Glutamatergic neuron (in vitro differentiated cells): ENCODE measurements around the gene PITHD1. TPM values are rescaled to one million over a fixed set of nuclear protein-coding genes. Genes with fewer than 3 reads are reported as not detected.
A peak's percentile ranks its signal among the peaks of the same experiment; 100 is the strongest.
"Not testable (repeated sequence)": the region's sequence is repeated elsewhere in the genome, so short reads cannot be mapped to it uniquely, and the experiment has no call there.

ENCODE experiments used
- DNase-seq: peaks from one replicate; pipeline ENCODE4 v3.0.0; 2022
- H3K27ac Mint-ChIP-seq: one replicate; pipeline ENCODE4 v1.8.0; 2020; ENCODE audit warnings: mild to moderate bottlenecking, mixed read lengths, inconsistent platforms; ENCODE audit not compliant: unreplicated experiment
- H3K27me3 Mint-ChIP-seq: one replicate; pipeline ENCODE4 v1.8.0; 2020; ENCODE audit warnings: mild to moderate bottlenecking, moderate library complexity, mixed read lengths, inconsistent platforms; ENCODE audit not compliant: unreplicated experiment
- H3K36me3 Mint-ChIP-seq: one replicate; pipeline ENCODE4 v1.8.0; 2020; ENCODE audit warnings: mild to moderate bottlenecking, mixed read lengths, inconsistent platforms; ENCODE audit not compliant: unreplicated experiment
- H3K4me1 Mint-ChIP-seq: one replicate; pipeline ENCODE4 v1.8.0; 2020; ENCODE audit warnings: mild to moderate bottlenecking, low read depth, mixed read lengths, inconsistent platforms; ENCODE audit not compliant: unreplicated experiment
- H3K4me3 Mint-ChIP-seq: one replicate; pipeline ENCODE4 v1.8.0; 2020; ENCODE audit warnings: mild to moderate bottlenecking, mixed read lengths, inconsistent platforms; ENCODE audit not compliant: unreplicated experiment
- H3K9me3 Mint-ChIP-seq: one replicate; pipeline ENCODE4 v1.8.0; 2020; ENCODE audit warnings: mild to moderate bottlenecking, moderate library complexity, mixed read lengths, inconsistent platforms; ENCODE audit not compliant: unreplicated experiment
- total RNA-seq: library from RNA; stranded (reverse); fragmentation: NEBNext Ultra II Directional; extraction: Animal tissue kit (Norgen Biotek cat#: 25700); gene quantifications from one replicate; pipeline ENCODE4 v1.2.1, GENCODE V29; 2021; ENCODE audit not compliant: unreplicated experiment
- TF ChIP-seq, protein P1 (sequence below): fragments of 200-600 bp; sonication (generic); IDR thresholded peaks from one replicate; pipeline ENCODE4 v1.5.0; 2021; ENCODE audit not compliant: partially characterized antibody, unreplicated experiment

PITHD1 gene
- total RNA-seq, 1 donor from 2014 or later: 35.0 TPM

DNA sequence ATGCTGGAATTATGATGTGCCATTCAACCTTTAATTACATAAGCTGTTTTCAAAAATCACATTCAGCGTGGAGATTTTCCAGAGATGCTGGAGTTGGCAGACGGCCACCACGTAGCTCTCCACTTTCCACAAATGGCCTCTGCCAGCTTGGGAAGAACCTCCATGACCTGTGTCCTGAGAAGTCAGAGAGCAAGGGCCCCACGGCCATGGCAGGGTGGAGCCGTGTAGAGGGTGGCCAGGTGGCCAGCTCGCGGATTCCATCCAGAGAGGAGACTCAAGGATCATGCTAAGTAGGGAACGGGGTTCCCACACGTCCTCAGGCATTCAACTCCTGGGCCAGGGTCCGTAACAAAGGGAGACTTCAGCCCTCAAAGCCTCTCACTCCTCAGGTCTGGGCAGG is 23.7 kb downstream of the PITHD1 start:
- TF ChIP-seq, protein P1, sequence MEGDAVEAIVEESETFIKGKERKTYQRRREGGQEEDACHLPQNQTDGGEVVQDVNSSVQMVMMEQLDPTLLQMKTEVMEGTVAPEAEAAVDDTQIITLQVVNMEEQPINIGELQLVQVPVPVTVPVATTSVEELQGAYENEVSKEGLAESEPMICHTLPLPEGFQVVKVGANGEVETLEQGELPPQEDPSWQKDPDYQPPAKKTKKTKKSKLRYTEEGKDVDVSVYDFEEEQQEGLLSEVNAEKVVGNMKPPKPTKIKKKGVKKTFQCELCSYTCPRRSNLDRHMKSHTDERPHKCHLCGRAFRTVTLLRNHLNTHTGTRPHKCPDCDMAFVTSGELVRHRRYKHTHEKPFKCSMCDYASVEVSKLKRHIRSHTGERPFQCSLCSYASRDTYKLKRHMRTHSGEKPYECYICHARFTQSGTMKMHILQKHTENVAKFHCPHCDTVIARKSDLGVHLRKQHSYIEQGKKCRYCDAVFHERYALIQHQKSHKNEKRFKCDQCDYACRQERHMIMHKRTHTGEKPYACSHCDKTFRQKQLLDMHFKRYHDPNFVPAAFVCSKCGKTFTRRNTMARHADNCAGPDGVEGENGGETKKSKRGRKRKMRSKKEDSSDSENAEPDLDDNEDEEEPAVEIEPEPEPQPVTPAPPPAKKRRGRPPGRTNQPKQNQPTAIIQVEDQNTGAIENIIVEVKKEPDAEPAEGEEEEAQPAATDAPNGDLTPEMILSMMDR: no peak
- Mint-ChIP-seq H3K9me3 (peaks cover 5% of the 10 kb centered on the region), H3K27ac (no peak overlapping the region), H3K36me3 (no peaks in the 10 kb centered on the region), H3K27me3 (peaks cover 2% of the 10 kb centered on the region), H3K4me3 (peak overlapping the region; percentile 46), H3K4me1 (peaks cover 2% of the 10 kb centered on the region)
- DNase-seq: no peak

DNA sequence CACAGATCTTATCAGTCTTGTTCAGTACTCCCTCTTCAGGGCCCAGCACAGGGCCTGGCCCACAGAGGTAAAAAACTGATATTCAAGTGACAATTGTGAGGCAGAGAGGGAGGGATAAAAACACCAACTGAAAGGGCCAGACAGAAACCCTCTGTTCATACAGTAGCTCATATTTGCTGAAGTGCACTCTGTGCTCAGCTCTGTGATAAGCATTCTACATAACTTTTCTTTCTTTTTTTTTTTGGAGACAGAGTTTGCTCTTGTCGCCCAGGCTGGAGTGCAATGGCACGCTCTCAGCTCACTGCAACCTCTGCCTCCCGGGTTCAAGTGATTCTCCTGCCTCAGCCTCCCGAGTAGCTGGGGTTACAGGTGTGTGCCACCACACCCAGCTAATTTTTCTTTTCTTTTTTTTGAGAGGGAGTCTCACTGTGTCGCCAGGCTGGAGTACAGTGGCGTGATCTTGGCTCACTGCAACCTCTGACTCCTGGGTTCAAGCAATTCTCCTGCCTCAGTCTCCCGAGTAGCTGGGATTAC is 24.7 kb downstream of the PITHD1 start:
- not testable (repeated sequence) for H3K27me3 Mint-ChIP-seq, H3K36me3 Mint-ChIP-seq, H3K27ac Mint-ChIP-seq, H3K4me1 Mint-ChIP-seq, H3K4me3 Mint-ChIP-seq, DNase-seq, H3K9me3 Mint-ChIP-seq

DNA sequence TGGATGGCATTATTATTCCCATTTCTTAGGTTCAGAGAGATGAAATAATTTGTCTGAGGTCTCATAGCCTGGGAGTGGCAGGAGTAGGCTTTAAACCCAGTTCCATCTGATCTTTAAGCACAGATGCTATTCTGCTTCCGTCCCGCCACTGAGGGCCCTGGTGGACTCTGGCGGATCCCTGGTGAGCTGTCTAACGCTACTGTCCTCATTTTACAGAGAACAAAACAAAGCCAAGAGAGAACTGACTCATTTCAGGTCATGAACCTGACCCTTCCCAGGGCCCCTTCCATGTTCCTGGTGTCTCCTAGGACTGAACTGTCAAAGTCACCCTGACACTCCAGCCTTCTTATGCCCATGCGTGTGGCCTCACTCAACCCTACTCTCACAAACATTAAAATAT is 25.5 kb downstream of the PITHD1 start:
- Mint-ChIP-seq H3K27ac (no peak overlapping the region), H3K4me1 (peaks cover 2% of the 10 kb centered on the region), H3K9me3 (peaks cover 5% of the 10 kb centered on the region), H3K4me3 (no peak overlapping the region), H3K36me3 (no peaks in the 10 kb centered on the region), H3K27me3 (peaks cover 2% of the 10 kb centered on the region)
- TF ChIP-seq, protein P1: no peak
- DNase-seq: no peak

DNA sequence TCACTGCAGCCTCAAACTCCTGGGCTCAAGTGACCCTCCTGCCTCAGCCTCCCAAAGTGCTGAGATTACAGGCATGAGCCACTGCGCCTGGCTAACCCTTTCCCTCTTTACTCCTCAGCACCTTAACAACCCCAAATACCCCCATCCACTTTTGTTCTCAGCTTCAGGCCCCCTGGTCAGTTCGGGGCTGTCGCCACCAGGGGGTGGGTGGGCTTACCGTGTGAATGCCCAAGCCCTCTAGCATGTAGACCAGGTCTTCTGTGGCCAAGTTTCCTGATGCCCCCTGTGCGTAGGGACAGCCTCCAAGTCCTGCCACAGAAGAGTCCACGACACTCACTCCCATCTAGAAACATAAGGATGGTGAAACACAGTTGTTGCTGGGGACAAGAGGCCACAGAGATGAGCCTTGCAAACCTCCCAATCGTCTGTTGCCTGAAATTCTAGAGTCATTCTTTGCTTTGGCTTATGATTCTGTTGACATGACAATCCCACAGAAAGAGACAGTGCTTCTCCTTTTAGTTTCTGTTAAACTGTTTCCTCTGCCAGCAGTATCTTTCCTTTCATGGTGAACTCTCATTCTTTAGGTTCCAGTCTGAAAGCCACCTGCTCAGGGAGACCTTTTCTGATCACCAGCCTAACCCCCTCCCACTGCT is 26.1 kb downstream of the PITHD1 start:
- Mint-ChIP-seq H3K27me3 (peaks cover 2% of the 10 kb centered on the region), H3K36me3 (no peaks in the 10 kb centered on the region), H3K4me3 (no peak overlapping the region), H3K4me1 (peaks cover 2% of the 10 kb centered on the region), H3K9me3 (peaks cover 5% of the 10 kb centered on the region), H3K27ac (no peak overlapping the region)
- TF ChIP-seq, protein P1: peak; percentile 54
- peak; percentile 58 for DNase-seq

DNA sequence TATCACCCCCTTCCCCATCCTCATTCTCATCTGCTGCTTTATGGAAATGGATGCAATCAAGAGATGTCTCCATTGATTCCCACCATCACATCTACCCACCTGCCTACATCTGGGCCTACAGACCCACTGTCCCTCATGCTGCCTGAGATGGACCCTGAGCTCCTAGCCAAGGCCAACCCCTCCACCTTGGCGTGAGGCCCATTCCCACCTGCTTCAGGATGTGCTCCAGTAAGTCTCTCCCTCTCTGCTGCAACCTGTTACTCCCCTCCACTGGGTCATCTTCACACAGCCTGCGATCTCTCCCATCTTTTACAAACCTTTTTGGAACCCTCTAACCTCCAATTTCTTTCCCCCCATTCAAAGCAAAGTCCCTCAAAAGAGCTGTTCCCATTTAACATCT is 26.8 kb downstream of the PITHD1 start:
- Mint-ChIP-seq H3K27me3 (peaks cover 2% of the 10 kb centered on the region), H3K27ac (no peak overlapping the region), H3K9me3 (peaks cover 3% of the 10 kb centered on the region), H3K4me1 (peaks cover 2% of the 10 kb centered on the region), H3K36me3 (no peaks in the 10 kb centered on the region), H3K4me3 (no peak overlapping the region)
- no peak for DNase-seq
- TF ChIP-seq, protein P1: no peak
